SW 1271 (cell line): Measurements from ENCODE around the gene SVOP.

Experiments used
- DNase-seq, 2 experiments: peaks; one replicate each; lab custom pipeline; 2025; lab: John Stamatoyannopoulos, UW

The SVOP gene

DNA sequence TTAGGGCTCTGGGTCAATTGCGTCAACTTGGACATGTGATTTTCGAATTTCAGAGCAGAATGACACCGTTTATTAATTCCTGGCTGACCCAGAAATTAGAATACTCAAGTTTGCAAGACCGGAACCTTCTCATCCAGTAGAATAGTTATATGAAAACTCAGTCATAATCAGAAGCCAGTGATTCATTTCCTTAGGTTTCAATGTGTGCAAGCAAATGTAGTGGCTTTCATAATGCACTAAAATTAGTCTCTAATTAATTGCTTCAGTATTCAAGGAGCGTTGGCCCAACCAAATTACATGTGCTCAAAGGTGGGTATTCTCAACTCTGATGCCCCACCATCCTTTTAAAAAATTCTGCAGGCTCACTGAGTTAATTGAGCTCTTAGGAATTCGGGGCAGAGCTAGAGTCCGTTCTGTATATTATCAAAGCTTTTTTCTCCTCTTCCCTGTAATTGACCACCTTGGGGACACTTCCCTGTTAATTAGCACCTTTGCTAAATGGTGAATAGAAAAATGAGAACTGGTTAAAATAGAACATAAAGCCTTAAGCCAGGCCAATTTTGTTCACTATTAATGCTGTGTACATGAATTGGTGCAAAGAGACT is 85.6 kb downstream of the SVOP start:
- no peak for DNase-seq

DNA sequence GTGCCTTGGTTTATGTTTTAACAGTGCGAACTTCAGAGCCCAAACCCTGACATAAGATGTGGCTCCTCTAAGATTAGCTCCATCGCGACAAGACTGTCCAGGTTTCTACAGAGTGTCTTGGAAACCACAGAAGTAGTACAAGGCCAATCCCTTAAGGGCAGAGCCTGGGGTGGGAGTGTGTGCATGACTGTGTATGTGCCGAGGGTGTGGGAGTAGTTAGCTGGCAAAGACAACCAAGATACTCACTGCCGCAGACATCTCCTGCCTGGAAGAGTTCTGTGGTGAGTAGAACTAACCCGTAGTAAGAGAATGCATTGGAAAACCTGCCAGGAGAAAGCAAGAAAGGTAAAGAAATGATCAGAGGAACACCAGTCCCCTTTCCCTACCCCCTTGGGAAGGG is 86.9 kb downstream of the SVOP start:
- no peak for DNase-seq

DNA sequence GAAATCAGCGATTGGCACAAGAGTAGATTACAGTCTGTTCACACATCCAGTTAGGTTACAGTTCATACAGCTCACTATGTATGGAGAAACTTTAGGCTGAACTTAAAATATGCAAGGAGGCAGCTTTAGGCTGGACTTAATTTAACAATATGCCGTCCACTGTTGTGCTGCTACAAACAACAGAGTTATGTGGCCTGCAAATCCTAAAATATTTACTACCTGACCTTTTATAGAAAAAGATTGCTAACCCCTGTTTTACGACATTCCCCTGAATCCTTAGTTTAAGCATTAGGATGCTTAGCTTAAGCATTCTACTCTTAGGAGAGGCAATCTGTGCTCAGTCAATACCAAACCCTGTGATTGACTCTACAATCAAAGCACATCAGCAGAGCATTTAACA is 90.1 kb downstream of the SVOP start:
- DNase-seq: no peak

DNA sequence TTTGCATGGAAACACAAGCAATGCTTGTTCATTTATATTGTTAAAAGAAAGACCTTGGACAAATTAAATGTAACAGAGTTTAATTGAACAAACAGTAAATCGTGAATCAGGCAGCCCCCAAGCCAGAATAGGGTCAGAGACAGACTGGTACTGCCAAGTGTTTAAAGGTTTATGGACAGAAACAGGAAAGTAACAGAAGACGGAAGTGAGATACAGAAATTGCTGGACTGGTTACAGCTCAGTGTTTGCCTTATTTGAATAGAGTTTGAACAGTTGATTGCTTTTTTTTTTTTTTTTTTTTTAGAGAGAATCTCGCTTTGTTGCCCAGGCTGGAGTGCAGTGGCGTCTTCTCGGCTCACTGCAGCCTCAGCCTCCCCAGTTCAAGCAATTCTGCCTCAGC is 90.7 kb downstream of the SVOP start:
- no peak for DNase-seq

DNA sequence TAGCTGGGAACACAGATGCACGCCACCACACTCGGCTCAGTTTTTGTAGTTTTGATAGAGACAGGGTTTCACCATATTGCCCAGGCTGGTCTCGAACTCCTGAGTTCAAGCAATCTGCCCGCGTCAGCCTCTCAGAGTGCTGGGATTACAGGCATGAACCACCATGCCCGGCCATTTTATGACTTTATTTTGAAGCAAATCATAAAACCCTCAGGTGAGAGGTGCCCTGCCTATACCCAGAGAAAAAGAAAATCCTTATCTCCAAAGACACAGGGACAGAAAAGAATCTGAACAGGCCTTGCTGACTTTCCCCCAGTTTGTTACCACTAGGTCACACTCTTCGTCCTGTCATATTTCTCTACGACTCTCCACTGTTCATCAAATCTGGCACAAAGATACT is 92.2 kb downstream of the SVOP start:
- no peak for DNase-seq

DNA sequence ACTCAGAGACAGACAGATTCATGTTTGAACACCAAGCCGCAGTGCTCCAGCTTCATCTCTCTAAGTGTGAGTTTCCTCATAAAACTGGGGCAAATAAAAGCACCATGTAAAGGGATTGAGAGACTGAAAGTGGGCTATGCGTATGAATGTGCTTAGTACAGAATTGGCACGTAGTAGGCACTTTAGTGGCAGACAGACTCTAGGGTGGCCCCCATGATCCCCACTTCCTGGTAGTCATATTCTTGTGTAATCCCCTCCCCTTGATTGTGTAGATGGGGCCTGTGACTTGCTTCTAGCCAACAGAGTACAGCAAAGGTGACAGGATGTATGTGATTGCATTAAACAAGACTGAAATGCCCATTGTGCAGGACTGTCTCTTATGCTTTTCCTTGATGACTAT is 98.0 kb downstream of the SVOP start:
- DNase-seq: no peak

DNA sequence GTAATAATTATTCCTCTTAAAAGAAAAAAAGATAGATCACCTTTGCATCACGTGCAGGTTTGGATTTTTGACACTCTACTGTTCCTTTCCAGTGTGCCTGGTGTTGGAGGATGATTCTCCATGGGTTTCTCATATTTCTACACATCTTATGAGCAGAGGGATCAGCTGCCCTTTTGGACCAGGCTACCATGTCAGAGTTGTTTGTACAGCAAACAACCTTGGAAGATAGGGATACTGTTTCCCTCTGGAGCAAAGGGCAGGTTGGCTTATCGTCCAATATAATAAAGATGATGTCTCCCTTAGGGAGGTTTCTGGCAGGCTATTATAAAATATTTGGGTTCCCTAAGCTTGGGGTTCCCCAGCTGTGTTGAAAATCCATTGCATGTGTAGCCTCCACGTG is 98.9 kb downstream of the SVOP start:
- DNase-seq: no peak

DNA sequence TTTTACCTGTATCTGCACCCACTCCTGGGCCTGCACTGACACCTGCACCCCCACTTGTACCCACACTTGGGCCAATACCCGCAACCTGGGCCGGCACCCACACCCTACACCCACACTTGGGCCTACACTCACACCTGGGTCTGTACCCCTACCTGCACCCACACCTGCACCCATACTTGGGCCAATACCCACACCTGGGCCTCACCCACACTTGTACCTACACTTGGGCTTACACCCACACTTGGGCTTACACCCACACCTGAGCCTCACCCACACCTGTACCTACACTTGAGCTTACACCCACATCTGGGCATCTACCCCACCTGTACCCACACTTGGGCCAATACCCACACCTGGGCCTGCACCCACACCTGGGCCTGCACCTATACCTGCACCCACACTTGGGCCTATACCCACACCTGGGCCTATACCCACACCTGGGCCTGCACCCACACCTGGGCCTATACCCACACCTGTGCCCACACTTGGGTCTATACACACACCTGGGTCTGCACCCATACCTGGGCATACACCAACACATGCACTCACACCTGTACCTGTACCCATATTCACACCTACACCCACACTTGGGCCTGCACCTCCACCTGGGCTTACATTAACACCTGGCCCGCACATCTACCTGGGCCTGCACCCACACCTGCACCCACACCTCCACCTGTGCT is 101.8 kb downstream of the SVOP start:
- no peak for DNase-seq

DNA sequence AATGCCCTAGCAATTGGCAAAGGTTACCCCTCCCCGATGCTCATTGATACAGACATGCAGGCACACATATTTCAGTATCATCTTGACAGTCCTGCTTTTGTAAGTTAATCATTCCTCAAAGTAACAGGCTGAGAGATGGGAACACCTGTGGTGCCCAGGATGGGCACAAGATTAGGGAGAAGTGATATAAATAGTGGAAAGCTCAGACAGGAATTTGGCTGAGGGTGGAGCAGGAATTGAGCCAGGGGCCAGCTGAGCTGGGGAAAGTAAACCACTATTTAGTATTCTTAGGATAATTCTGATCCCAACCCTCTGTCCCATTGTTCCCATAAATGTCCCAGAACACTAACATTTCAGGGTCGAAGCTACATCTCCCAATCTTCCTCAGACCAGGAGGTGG is 102.7 kb downstream of the SVOP start:
- DNase-seq: no peak

DNA sequence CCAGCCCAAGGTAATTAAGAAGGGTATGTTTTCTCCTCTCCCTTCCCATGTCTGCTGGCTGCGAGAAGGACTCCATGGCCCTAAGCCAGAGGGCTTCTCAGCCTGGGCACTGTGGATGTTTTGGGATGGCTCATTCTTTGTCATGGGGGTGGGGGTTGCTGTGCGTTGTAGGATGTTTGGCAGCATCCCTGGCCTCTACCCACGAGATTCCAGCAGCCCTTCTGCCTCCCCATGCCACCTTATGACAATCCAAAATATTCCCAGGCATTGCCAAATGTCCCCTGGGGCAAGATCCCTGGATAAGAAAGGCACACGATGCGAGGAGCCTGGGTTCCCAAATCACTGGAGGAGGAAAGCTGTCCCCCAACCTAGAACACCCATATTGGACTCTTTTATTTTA is 104.5 kb downstream of the SVOP start:
- no peak for DNase-seq

DNA sequence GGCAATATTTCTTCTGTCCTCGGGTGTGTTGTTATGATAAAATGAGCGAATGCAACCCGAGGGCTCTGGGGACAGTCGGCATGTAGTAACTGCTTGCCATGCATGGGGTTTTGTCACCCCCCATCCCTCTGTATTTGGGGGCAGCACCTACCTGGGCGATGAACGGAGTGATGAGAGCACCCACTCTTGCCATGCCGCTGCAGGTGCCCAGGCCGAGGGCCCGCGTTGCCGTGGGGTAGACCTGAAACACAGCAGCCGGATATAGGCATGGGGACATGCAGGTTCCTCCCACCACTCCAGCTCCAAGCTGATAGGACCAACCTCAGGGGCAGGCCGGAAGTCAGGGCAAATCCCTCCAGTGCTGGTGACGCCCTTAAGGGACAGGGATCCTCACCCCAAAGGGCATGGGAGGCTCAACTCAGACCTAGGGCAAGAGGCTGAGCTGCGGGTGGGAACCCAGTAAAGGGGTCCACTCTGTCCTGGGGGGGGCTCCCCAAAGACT is 105.2 kb downstream of the SVOP start:
- DNase-seq: no peak

DNA sequence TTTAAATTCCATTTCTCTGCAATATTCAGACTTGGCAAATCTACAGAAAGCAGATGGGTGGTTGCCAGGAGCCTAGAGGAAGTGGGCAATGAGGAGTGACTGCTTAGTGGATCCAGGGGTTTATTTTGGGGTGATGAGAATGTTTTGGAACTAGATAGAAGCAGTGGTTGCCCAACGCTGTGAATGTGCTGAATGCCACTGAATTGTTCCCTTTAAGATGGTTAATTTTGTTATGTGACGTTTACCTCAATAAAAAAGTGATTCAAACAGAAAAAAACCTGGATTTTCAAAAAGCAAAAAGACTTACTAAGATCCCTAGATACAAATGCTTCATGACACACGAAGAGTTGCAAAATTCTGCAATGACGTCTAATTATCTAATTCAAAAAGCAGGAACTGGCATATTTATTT is 106.7 kb downstream of the SVOP start:
- no peak for DNase-seq

DNA sequence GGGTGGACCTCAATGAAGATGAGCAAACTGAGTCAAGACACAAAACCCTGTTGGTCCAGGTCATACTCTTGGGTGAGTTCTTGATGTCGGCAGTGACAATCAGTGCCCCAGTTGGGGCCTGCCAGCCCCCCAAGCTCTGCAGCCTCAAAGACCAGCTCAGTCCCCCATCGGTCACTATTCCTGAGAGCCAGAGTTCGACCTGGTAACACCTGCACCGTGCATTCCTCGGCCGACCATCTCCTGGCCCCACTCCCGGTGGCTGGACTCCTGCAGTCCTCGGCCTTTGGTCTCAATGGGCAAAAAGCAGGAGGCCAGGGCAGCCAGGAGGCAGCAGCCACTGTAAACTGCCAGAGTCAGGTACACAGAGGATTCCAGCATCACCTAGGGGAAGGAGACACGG is 108.5 kb downstream of the SVOP start:
- DNase-seq: no peak

DNA sequence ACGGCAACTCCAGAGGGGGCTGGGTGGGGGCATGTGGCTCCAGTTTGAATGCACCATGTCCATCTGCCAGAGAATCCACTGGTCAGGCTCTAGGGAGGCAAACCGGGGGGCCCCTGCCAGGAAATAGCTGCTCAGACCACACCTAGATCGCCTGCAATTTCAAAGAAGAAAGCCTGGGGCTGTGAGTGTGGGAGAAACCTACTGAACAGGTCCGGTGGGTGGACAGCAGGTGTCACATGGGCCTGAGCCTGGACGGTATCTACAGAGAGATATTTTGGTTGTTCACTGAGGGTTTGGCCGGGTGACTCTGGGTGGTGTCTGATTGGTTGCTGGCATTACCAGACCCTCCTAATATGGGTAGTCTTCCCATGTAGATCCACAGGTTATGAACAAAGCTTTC is 109.0 kb downstream of the SVOP start:
- no peak for DNase-seq

DNA sequence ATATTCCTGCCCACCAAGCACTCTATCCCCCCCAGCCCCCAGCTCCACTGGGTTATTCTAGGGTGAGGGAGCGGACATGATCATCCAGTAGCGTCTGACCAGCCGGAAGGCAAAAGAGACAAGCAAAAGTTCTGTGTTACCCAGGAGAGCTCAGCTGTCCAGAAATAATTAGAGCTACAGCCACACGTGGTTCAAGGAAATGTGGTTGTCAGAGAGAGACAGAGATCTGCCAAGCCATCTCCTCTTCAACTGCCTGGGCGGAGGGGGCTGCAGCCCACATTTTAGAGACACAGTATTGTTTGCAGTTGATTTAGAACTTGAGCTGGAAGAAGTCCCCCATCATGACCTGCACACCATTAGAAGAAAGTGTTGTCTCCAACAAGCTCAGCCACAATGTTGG is 110.5 kb downstream of the SVOP start:
- DNase-seq: no peak

DNA sequence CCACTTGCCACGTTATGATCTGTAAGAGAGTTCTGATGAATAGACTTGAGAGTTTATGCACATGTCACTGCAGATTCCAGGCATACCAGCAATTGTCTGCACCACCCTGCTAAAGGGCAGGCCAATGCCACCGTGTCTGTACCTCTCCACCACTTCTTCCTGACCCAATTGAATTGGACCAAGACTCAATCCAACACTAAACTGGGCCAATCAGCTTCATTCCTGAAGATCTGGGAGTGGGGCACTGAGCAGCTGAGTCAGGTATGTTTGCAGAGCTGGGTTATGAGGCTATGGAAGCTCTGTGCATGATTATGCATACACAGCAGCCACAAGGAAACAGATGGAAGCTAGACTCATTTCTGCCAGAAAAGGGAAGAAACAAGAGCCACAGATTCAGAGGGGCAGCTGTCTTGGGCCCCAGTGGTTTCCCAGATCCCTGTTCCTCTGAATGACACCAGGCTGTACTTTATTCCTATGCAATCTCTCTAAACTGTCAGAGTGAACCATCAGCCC is 113.0 kb downstream of the SVOP start:
- DNase-seq: no peak

DNA sequence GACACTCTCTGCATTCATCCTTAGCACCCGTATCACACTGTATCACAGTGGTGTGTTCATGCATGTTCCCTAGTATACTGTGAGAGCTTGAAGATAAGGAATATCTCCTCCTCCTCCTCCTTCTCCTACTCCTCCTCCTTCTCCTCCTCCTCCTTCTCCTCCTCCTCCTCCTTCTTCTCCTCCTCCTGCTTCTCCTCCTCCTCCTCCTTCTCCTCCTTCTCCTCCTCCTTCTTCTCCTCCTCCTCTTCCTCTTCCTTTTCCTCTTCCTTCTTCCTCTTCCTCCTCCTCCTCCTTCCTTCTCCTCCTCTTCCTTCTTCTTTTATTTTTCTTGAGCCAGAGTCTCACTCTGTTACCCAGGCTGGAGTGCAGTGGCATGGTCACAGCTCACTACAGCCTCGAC is 113.9 kb downstream of the SVOP start:
- no peak for DNase-seq

DNA sequence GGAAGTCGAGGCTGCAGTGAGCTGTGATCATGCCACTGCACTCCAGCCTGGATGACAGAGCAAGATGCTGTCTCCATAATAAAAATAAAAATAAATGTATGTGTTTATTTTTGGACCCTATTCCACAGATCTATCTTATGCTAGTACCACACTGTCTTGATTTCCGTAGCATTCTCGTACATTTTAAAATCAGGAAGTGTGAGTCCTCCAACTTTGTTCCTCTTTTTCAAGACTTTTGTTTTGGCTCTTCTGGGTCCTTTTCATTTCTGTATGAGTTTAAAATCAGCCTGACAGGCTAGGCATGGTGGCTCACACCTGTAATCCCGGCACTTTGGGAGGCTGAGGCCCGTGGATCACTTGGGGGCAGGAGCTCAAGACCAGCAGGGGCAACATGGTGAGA is 115.1 kb downstream of the SVOP start:
- no peak for DNase-seq

DNA sequence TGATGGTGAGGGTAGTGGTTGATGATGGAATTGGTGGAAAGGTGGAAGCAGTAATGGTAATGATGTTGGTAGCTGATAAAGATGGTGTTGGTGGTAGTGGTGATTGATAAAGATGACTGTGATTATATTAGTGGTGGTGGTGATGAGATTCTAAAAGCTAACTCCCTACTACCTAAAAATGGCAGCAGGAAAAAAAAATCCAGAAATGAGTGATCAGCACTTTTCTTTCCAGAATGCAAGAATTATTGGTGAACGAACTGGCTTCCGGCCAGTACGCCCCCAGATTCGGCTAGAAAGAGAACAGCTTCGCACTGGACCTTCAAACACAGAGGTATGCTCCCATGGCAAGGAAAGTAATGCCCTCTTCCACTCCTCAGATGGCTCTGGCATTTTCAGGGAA is 121.7 kb downstream of the SVOP start:
- DNase-seq: no peak

DNA sequence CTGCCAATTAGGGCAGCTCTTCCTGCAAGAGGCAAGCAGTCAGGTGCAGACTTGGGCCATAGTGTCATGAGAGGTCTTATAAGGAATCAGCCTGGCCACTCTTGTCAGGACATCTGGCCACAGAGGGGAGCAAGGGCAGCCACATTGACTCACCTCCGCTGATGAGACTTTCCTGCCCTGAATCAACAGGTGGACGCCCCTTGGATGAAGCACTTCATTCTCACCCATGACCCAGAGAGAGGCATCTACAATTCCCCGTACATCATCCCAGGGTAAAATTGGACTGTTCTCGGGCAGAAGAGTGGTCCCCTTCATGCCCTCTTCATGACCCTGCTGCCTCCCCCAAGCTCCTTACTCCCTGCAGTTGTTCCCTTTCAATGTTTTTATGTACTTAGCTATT is 124.1 kb downstream of the SVOP start:
- no peak for DNase-seq

DNA sequence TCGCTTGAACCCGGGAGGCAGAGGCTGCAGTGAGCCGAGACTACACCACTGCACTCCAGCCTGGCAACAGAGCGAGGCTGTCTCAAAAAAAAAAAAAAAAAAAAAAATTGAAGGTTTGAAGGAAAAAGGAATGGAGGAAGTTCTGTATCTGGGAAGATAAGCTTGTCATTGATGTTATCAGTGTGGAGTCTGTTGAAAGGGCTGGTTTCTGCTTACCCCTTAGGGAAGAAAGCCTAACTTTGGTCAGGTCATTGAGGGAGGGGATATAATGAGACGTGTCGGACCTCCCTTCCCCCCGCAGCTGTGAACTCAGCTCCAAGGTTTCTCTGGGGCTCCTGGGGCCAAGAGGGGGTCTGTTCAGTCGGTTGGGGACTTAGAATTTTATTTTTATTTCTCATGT is 124.5 kb downstream of the SVOP start:
- no peak for DNase-seq

DNA sequence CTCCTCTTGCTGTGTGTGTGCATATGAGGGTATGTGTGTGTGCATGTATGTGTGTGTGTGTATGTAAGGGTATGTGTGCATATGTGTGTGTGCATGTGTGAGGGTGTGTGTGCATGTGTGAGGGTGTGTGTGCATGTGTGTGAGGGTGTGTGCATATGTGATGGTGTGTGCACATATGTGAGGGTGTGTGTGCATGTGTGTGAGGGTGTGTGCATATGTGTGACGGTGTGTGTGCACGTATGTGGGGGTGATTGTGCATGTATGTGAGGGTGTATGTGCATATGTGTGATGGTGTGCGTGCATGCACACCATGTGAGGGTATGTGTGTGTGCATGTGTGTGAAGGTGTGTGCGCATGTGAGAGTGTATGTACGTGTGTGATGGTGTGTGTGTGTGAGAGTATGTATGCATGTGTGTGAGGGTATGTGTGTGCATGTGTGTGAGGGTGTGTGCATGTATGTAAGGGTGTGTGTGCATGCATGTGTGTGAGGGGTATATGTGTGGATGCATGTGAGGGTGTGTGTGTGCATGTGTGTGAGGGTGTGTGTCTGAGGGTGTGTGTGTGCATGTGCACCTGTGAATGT is 125.6 kb downstream of the SVOP start:
- no peak for DNase-seq

DNA sequence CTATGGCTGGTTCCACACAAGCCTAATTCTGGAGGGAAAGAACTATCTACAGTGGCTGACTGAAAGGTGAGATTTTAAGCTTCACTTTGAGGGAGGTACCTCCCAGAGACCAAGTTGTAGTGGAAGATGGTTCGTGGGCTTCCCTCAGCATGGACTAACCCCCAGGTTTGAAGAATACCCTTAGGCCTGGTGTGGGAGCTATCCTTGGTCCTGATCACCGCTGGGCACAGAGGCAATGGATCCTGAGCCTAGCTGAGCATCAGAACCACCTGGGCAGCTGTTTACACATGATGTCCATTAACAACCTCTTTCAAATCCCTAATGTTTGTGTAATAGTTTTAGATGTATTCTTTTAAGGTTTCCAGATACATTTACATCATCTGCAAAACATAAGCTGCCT is 130.7 kb downstream of the SVOP start:
- DNase-seq: no peak

DNA sequence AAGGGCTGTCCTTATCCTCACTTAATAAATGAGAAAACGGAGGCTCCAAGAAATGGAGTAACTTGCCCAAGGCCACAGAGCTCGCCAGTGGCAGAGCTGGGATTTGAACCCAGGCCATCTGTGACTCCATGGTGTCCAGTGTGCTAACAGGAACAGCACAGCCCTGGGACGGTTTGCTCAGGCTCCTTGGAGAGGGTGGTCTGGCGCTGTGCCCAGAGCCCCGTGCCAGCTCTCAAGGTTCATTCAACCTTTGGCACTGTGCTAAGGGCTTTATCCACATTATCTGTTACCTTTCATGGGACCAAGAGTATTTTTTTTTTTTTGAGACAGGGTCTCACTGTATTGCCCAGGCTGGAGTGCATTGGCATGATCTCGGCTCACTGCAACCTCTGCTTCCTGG is 132.8 kb downstream of the SVOP start:
- DNase-seq: no peak
